Measurements from ENCODE around the gene LBH. TPM values are rescaled to one million over a fixed set of nuclear protein-coding genes. Genes with fewer than 3 reads are reported as not detected.

LBH gene
- polyA plus RNA-seq, 2 donors: 3.1 to 4.5 TPM

DNA sequence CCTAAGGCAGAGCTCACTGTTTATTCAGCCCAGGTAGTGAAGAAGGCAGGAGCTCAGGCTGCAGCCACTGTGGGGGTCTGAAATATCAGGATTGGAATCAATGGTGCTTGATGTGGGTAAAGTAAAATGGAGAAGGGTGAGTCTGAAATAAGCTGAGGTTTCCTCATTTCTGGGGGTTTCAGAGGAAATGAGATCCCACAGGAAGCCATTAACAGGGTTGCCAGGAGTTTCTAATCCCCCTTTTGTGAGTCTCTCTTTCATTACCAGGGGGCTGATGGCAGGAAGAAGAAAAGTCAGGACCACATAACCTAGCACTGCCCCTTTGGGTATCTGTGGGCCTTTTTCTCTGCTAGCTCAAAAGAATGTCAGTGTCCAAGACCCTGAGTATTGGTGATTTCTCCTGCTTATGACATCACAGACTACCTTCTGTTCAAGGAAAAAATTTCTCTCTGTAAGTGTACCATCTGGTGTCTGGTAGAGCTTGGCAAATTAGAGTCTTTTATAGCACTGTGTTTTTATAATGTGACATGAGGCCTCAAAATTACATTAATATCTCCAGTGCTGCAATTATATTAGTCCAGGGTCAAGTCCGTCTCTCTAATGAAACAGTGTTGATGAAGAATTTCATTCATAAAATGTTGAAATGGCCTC lies 56.0 kb downstream of the LBH start:
- no peak overlapping the region for H3K4me3 ChIP-seq (ENCODE audit: low read depth in 1 of 2, low read length in 2 of 2)
- H3K9me3 ChIP-seq (ENCODE audit: control insufficient read depth in 2 of 2, insufficient read depth in 1 of 2, low read depth in 1 of 2, low read length in 1 of 2): no peaks in the 10 kb centered on the region
- 83 to 89% methylated on average over 1 of the region's 1 CpG for WGBS, 2 donors

DNA sequence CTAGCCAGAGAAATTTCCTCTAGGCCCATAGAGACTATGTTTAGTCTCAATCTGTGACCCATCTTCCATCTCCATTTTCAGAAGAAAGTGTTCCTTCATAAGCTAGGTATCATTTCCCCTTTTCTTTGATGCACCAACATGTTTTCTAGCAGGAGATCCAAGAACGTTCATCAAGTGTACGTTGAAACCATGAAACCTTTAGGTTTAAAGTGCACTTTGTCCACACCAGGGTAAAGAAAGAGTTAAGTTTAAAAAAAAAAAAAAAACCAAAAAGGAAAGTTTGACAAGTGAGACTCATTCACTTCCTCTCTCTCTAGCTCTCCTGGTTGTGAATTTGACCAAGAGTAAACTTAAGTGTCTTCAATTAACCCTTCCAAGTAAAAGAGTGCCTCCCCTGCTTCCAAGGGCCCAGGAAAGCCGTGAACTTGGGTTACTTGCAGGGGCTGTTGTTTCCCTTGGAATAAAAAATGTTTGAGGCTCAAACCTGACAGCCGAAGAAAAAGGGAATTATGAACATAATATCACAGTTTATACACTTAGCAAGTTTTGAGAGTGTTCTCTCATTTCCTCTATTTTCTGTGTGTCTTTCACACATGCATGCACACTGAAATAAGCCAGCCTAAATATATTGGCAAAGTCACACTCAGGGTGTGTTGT lies 56.7 kb downstream of the LBH start:
- H3K27ac ChIP-seq (ENCODE audit: low read depth in 2 of 2, low read length in 1 of 2): no peak overlapping the region
- H3K27me3 ChIP-seq (ENCODE audit: control insufficient read depth in 1 of 2, insufficient read depth in 2 of 2, low read length in 2 of 2): no peaks in the 10 kb centered on the region
- no peak overlapping the region for H3K4me3 ChIP-seq (ENCODE audit: low read depth in 1 of 2, low read length in 2 of 2)
- H3K36me3 ChIP-seq (ENCODE audit: control insufficient read depth in 2 of 2, insufficient read depth in 2 of 2, low read length in 1 of 2): no peaks in the 10 kb centered on the region
- no peaks in the 10 kb centered on the region for H3K4me1 ChIP-seq (ENCODE audit: control insufficient read depth in 2 of 2, insufficient read depth in 2 of 2, low read length in 1 of 2)
- no peaks in the 10 kb centered on the region for H3K9me3 ChIP-seq (ENCODE audit: control insufficient read depth in 2 of 2, insufficient read depth in 1 of 2, low read depth in 1 of 2, low read length in 1 of 2)
- 73 to 74% methylated on average over 4 of the region's 4 CpGs for WGBS, 2 donors

More for the DNA sequence above, 56.0 kb downstream of the LBH start:
- Histone ChIP-seq H3K27ac (ENCODE audit: low read depth in 2 of 2, low read length in 1 of 2) (no peak overlapping the region), H3K27me3 (ENCODE audit: control insufficient read depth in 1 of 2, insufficient read depth in 2 of 2, low read length in 2 of 2) (no peaks in the 10 kb centered on the region), H3K36me3 (ENCODE audit: control insufficient read depth in 2 of 2, insufficient read depth in 2 of 2, low read length in 1 of 2) (no peaks in the 10 kb centered on the region), H3K4me1 (ENCODE audit: control insufficient read depth in 2 of 2, insufficient read depth in 2 of 2, low read length in 1 of 2) (no peaks in the 10 kb centered on the region)

DNA sequence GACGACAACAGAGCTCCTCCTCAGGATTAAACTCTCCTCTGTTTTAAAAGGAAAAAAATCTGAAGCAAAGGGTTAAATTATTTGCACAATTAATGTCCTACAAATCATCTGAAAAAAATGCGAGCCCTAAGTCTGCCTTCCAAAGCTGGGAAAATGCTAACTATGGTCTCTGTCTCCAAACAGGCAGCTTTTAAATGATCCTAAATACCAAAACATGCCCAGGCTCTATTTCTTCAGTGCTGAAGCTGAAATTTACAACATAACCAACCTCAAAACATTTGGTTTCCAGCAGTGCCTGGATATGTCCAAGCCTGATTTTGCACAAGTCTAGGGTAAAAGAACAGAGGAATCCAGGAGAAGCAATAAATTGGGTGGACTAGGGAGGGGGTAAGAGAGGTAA lies 57.2 kb downstream of the LBH start:
- Histone ChIP-seq H3K27ac (ENCODE audit: low read depth in 2 of 2, low read length in 1 of 2) (no peak overlapping the region), H3K9me3 (ENCODE audit: control insufficient read depth in 2 of 2, insufficient read depth in 1 of 2, low read depth in 1 of 2, low read length in 1 of 2) (no peaks in the 10 kb centered on the region), H3K36me3 (ENCODE audit: control insufficient read depth in 2 of 2, insufficient read depth in 2 of 2, low read length in 1 of 2) (no peaks in the 10 kb centered on the region), H3K4me1 (ENCODE audit: control insufficient read depth in 2 of 2, insufficient read depth in 2 of 2, low read length in 1 of 2) (peaks cover 0 to 5% of the 10 kb centered on the region in 2 donors), H3K4me3 (ENCODE audit: low read depth in 1 of 2, low read length in 2 of 2) (no peak overlapping the region), H3K27me3 (ENCODE audit: control insufficient read depth in 1 of 2, insufficient read depth in 2 of 2, low read length in 2 of 2) (no peaks in the 10 kb centered on the region)
- WGBS, 2 donors: 35 to 56% methylated on average over 2 of the region's 2 CpGs

GRCh38 chr2:30293303-30293921 lies 62.1 kb downstream of the LBH start:
- Histone ChIP-seq H3K4me3 (ENCODE audit: low read depth in 1 of 2, low read length in 2 of 2) (no peak overlapping the region), H3K36me3 (ENCODE audit: control insufficient read depth in 2 of 2, insufficient read depth in 2 of 2, low read length in 1 of 2) (no peaks in the 10 kb centered on the region), H3K4me1 (ENCODE audit: control insufficient read depth in 2 of 2, insufficient read depth in 2 of 2, low read length in 1 of 2) (peaks cover 0 to 5% of the 10 kb centered on the region in 2 donors), H3K9me3 (ENCODE audit: control insufficient read depth in 2 of 2, insufficient read depth in 1 of 2, low read depth in 1 of 2, low read length in 1 of 2) (no peaks in the 10 kb centered on the region), H3K27ac (ENCODE audit: low read depth in 2 of 2, low read length in 1 of 2) (no peak overlapping the region), H3K27me3 (ENCODE audit: control insufficient read depth in 1 of 2, insufficient read depth in 2 of 2, low read length in 2 of 2) (no peaks in the 10 kb centered on the region)
- 47 to 59% methylated on average over 12 of the region's 12 CpGs for WGBS, 2 donors

GRCh38 chr2:30294133-30294532 lies 62.8 kb downstream of the LBH start:
- H3K4me3 ChIP-seq (ENCODE audit: low read depth in 1 of 2, low read length in 2 of 2): no peak overlapping the region
- WGBS, 2 donors: 91 to 92% methylated on average over 5 of the region's 5 CpGs
- H3K27me3 ChIP-seq (ENCODE audit: control insufficient read depth in 1 of 2, insufficient read depth in 2 of 2, low read length in 2 of 2): no peaks in the 10 kb centered on the region
- no peak overlapping the region for H3K27ac ChIP-seq (ENCODE audit: low read depth in 2 of 2, low read length in 1 of 2)
- H3K9me3 ChIP-seq (ENCODE audit: control insufficient read depth in 2 of 2, insufficient read depth in 1 of 2, low read depth in 1 of 2, low read length in 1 of 2): no peaks in the 10 kb centered on the region
- H3K4me1 ChIP-seq (ENCODE audit: control insufficient read depth in 2 of 2, insufficient read depth in 2 of 2, low read length in 1 of 2): peaks cover 0 to 5% of the 10 kb centered on the region in 2 donors
- H3K36me3 ChIP-seq (ENCODE audit: control insufficient read depth in 2 of 2, insufficient read depth in 2 of 2, low read length in 1 of 2): no peaks in the 10 kb centered on the region

GRCh38 chr2:30296496-30296895 lies 65.2 kb downstream of the LBH start:
- Histone ChIP-seq H3K27ac (ENCODE audit: low read depth in 2 of 2, low read length in 1 of 2) (no peak overlapping the region), H3K4me3 (ENCODE audit: low read depth in 1 of 2, low read length in 2 of 2) (no peak overlapping the region), H3K27me3 (ENCODE audit: control insufficient read depth in 1 of 2, insufficient read depth in 2 of 2, low read length in 2 of 2) (no peaks in the 10 kb centered on the region), H3K9me3 (ENCODE audit: control insufficient read depth in 2 of 2, insufficient read depth in 1 of 2, low read depth in 1 of 2, low read length in 1 of 2) (no peaks in the 10 kb centered on the region), H3K36me3 (ENCODE audit: control insufficient read depth in 2 of 2, insufficient read depth in 2 of 2, low read length in 1 of 2) (no peaks in the 10 kb centered on the region), H3K4me1 (ENCODE audit: control insufficient read depth in 2 of 2, insufficient read depth in 2 of 2, low read length in 1 of 2) (peaks cover 2 to 5% of the 10 kb centered on the region in 2 donors)

GRCh38 chr2:30298302-30298701 lies 67.0 kb downstream of the LBH start:
- H3K4me3 ChIP-seq (ENCODE audit: low read depth in 1 of 2, low read length in 2 of 2): no peak overlapping the region
- no peaks in the 10 kb centered on the region for H3K36me3 ChIP-seq (ENCODE audit: control insufficient read depth in 2 of 2, insufficient read depth in 2 of 2, low read length in 1 of 2)
- H3K9me3 ChIP-seq (ENCODE audit: control insufficient read depth in 2 of 2, insufficient read depth in 1 of 2, low read depth in 1 of 2, low read length in 1 of 2): no peaks in the 10 kb centered on the region
- H3K4me1 ChIP-seq (ENCODE audit: control insufficient read depth in 2 of 2, insufficient read depth in 2 of 2, low read length in 1 of 2): peaks cover 2% of the 10 kb centered on the region in 2 donors
- no peak overlapping the region for H3K27ac ChIP-seq (ENCODE audit: low read depth in 2 of 2, low read length in 1 of 2)
- WGBS, 2 donors: 88 to 92% methylated on average over 6 of the region's 6 CpGs
- no peaks in the 10 kb centered on the region for H3K27me3 ChIP-seq (ENCODE audit: control insufficient read depth in 1 of 2, insufficient read depth in 2 of 2, low read length in 2 of 2)

DNA sequence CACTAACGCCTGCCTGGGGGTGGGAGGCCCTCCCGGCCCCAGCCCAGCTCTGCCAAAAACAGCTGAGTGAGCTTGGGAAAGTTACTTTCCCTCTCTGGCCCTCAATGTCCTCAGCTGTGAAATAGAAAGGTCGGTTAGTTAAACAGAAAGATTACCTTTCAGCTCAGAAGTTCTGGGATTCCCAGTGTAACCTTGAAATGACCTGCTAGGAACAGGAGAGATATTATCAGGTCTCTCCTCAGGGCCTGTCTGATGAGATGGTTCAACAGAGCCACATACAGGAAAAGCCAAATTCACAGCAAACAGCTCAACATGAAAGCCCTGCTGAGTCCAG lies 68.8 kb downstream of the LBH start:
- Histone ChIP-seq H3K4me1 (ENCODE audit: control insufficient read depth in 2 of 2, insufficient read depth in 2 of 2, low read length in 1 of 2) (peaks cover 0 to 2% of the 10 kb centered on the region in 2 donors), H3K27ac (ENCODE audit: low read depth in 2 of 2, low read length in 1 of 2) (no peak overlapping the region), H3K4me3 (ENCODE audit: low read depth in 1 of 2, low read length in 2 of 2) (no peak overlapping the region), H3K9me3 (ENCODE audit: control insufficient read depth in 2 of 2, insufficient read depth in 1 of 2, low read depth in 1 of 2, low read length in 1 of 2) (no peaks in the 10 kb centered on the region), H3K27me3 (ENCODE audit: control insufficient read depth in 1 of 2, insufficient read depth in 2 of 2, low read length in 2 of 2) (no peaks in the 10 kb centered on the region), H3K36me3 (ENCODE audit: control insufficient read depth in 2 of 2, insufficient read depth in 2 of 2, low read length in 1 of 2) (no peaks in the 10 kb centered on the region)
- WGBS, 2 donors: 60 to 75% methylated on average over 3 of the region's 3 CpGs

DNA sequence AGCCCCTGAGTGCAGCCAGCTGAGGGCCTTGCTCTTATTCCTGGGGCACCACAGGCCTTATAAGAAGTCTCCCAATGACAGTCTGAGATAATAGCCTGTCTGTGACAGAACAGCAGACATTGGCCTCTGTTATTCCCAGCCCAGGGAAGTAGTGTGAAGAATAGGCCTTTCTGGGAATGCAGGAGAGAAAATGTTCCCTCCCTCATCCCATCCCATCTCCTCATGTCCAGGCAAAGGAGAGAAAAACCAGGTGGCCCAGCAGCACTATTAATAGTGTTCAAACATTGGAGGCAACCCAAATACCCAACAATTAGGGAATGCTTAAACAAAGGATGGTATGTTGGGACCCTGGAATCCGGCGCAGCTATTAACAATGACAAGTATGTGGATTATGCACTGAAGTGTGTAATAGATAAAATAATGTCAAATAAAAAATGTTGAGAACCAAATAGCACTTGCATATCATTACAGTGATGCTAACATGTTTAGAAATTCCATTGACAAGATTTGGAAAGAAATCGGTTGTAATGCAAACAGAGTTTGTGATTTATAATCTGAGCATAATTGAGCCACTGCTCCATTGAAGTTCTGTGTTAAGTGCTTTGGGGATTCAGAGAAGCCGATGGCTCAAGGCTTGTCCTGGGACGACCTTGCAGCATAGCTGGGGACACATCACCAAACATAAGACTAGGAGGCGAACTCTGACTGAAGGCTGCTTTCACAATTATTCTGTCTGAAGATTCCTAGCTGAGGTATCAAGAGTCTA lies 69.3 kb downstream of the LBH start:
- Histone ChIP-seq H3K4me1 (ENCODE audit: control insufficient read depth in 2 of 2, insufficient read depth in 2 of 2, low read length in 1 of 2) (peaks cover 0 to 2% of the 10 kb centered on the region in 2 donors), H3K36me3 (ENCODE audit: control insufficient read depth in 2 of 2, insufficient read depth in 2 of 2, low read length in 1 of 2) (no peaks in the 10 kb centered on the region), H3K4me3 (ENCODE audit: low read depth in 1 of 2, low read length in 2 of 2) (no peak overlapping the region), H3K27ac (ENCODE audit: low read depth in 2 of 2, low read length in 1 of 2) (no peak overlapping the region), H3K9me3 (ENCODE audit: control insufficient read depth in 2 of 2, insufficient read depth in 1 of 2, low read depth in 1 of 2, low read length in 1 of 2) (no peaks in the 10 kb centered on the region), H3K27me3 (ENCODE audit: control insufficient read depth in 1 of 2, insufficient read depth in 2 of 2, low read length in 2 of 2) (no peaks in the 10 kb centered on the region)
- 39 to 54% methylated on average over 6 of the region's 6 CpGs for WGBS, 2 donors
